Stimulated activated CD4-positive, alpha-beta T cell treated with anti-CD3 and anti-CD28 coated beads, Interleukin-15, amount 100 ng/mL, for 1 hour (primary cell): ENCODE data around the gene SIAH2.

ENCODE experiments used
- DNase-seq, 2 donors: peaks; one replicate each; pipeline ENCODE4 v3.0.0-alpha.2; 2020; ENCODE audit warnings: low read depth in 1 of 2, low spot score in 1 of 2

Gene SIAH2

DNA sequence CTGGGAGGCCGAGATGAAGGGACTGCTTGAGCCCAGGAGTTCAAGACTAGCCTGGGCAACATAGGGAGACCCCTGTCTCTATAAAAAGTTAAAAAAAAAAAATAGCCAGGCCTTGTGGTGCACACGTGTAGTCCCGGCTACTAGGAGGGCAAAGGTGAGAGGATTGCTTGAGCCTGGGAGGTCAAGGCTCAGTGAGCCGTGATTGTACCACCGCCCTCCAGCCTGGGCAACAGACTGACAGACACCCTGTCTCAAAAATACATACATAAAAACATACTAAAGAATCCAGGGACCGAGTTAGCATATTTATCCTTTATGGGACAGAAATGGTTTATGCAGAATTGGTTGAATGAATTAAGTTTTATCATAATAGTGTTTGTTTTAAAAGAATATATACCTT, 13.7 kb downstream of the SIAH2 start:
- no peak for DNase-seq

DNA sequence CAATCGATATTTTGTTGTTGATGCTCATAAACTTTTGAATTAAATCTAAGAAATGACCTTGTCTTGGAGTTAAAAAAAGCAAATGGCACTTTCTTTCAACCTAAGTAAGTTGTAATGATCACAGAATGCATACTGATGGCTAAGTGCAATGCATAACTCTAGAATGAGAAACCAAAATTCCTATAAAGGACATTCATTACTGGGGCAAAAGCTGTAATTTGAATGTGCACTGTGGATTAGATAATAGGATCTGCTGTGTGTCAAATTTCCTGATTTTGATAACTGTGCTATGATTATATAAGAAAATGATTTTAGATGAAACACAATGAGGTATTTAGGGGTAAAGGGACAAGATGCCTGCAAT, 14.3 kb downstream of the SIAH2 start:
- no peak for DNase-seq

DNA sequence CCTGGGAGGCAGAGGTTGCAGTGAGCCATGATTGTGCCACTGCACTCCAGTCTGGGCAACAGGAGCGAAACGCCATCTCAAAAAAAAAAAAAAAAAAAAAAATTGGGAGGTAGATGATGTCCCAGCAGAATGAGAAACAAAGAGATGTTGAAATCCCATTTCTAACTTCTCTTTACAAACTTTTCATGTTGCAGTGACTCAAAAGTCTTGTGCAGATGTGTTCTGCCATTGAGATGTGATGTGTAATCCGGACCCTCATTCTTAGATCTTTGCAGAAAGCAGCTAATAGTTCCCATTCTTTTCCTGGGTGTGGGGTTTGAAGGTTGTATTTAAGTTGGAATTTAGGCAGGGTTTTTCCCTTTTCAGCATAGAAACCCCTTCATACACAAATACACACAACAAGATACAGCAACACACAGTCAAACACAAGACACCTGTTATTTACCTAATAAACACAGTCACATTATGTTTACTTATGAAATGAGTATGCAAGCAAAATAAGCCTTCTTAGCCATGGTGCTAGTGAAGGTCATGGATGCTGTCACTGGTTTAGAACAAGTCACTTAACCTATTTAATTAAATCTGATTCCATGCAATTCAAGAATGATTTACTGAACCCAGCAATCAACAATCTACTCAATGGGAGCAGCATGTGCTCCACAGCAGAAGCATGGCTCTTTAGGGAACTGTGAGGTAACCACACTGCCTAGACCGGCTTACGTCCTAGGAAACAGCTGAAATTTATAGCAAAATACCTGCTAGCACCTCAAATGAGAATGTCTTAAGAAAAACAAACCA, 14.9 kb downstream of the SIAH2 start:
- no peak for DNase-seq

DNA sequence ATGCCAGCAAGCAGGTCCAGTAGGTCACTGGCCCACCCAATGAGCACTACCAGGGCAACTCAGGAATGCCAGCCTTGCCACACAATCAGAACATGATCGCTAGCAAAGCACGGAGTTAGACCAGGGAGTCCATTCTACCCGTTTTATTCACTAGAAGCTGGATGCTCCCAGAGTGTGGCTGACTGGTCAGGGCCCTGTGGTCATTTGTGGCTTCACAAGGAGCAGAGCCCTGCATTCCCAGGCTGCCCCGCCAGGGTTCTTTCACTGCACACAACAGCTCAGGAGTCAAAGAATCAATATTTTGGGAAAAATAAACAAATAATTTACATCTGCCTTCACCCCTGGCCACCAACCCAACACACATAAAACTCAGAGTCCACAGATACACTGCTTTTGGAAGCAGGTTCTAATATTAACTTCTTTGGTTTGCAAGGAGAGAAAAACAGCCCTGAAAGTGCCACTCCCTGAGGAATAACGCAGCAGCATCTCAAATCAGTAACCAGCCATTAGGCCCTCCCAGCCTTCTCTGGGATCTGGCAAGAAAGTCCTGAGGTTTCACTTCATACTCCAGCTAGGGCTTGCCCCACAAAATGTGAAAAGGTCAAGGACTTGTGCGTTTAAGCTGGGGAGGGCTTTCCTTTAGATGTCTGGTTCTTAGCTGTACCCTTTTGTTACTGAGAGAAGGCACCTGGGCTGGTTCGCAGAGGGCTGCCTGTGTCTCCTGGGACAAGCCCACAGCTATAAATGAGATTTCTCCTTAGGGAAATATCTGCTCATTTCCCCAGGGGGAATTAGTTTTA, 16.0 kb downstream of the SIAH2 start:
- no peak for DNase-seq

DNA sequence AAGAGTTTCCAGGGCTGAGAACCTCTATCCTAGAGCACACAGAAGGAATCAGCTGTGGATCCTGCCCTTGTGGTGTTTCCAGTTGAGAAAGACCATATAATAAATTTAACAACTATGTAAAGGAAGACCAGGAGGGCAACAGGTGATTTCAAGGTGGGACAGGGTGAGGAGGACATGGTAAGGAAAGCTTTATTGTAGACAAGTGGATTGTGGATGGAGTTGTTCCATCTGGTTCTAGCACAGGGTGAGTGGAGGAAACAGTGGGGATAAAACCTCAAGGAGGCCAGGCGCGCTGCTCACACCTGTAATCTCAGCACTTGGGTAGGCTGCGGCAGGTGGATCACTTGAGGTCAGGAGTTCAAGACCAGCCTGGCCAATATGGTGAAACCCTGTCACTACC, 17.1 kb downstream of the SIAH2 start:
- DNase-seq = no peak

DNA sequence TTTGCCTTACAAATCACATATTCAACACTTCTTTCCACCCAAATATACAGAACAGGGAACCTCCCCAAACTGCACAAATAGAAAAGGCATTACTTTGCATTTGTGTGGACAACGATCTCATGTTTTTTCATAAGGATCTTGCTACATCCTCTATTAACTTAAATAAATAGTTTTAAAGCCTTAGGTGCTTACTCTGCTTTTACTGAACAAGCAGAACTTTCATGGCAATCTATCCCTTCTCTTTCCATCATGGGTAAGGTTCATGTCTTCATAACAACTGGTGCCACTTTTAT, 18.1 kb downstream of the SIAH2 start:
- DNase-seq = no peak

DNA sequence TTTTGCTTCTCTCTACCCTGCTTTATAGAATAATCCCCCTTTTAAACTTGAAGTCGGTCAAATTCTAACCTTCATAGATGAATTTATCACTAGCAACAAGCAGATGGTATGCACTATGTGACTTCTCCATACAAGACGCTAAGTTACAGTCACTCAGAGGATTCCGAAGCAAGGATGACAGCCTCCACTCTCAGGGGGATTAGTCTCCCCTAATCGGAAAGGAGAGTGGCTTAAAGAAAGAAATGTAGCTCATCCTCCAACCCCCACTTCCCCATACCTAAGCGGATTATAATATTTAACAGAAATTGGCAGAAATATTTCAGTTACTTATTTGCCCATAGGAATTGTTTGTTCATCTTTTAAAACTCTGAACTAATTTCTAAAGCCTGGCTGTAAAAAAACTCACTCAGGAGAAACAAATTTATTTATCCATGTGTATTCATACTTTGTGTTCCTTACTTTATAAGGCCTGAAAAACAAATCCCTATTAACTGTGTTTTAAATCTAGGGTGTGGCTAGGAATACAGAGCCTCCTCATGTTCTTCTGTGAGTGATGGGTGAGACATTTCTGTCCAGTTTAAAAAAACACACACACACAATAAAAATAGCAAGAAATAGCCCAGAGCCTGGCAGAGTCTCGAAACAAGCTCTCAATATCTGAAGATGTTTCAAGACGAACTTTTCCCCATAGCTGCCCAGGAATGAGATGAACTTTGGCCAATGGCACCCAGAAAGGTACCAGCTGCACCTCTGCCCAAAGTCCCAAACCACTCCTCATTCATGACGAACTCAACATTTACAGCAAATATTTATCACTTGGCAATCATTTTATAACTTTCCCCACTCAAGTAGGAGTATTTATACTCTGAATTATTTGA, 18.7 kb downstream of the SIAH2 start:
- no peak for DNase-seq

DNA sequence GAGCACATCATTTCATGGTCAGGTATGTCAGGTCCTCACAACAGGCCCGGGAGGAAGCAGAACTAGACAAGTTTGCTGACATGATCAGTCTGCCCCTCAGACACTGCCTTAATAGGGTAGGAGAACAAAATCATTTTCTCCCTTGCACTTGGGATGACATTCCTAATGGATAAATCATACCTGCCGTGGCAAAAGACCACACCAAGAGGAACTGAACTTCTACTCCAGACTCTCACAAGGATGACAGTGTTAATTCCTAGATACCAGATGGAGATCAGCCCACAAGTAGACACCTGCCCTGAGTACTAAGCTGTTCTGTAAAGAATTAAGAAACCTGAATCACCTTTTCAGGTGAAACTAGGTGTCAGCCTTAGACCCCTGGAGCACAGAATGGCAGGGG, 19.5 kb downstream of the SIAH2 start:
- DNase-seq = no peak

DNA sequence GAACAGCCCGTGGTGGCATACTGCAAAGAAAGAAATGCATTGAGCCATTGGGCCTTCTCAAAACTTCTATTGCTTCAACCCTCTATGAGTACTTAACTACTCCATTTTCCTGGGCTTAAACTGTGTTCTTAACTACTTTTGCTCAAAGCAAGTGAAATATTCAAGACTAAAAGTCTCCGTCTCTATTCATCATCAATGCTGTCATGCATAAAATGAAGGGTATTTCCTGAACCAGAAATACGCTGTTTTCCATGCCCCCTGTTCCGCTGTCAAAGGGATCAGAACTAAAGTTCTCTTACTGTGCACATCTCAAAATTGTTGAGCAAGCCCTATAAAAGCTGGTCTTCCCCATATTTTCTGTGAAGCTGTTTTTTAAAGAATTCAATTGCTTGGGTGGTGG, 20.3 kb downstream of the SIAH2 start:
- no peak for DNase-seq

DNA sequence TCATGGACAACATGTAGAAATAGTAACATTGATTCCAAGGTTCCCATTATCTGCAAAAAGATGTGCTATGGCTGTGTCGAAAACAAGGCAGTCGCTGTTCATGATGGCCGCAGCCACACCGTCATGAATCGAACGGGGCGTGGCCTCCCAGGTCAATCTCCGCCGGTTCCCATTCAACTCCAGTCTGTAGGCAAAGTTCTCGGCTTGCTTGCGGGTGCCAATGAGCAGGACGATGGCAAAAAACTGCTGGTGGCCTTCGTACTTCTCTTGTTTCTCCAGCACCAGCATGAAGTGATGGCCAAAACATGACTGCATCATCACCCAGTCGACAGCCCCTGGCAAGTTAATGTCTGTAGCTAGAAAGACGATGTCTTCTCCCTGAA, 20.8 kb downstream of the SIAH2 start:
- no peak for DNase-seq

DNA sequence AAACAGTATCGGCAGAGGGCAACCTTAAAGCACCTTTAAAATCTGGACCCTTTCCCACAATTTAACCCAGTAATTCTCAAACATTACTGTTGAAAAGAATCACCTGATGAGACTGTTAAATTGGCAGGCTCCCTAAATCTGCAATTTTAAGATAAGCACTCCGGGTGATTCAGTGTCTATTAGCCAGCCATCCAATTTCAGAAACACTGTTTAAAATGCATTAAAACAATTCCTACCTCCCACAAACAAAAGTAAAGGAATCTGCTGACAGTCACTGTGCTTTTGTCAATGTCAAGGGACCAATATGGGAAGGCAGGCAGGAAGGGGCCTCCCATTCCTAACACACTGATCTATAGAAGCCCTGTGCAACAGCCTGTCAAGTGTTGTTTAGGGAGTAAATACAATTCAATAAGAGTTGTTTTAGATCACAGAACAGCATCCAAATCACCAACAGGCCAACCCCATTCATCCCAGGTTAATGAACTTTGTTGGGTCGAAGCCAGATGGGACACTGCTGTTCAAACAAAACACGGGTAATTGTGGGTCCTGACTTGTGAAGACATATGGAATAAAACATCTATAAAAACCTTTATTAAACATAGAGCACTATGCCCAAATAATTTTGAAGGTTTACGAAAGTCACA, 21.4 kb downstream of the SIAH2 start:
- DNase-seq = no peak

DNA sequence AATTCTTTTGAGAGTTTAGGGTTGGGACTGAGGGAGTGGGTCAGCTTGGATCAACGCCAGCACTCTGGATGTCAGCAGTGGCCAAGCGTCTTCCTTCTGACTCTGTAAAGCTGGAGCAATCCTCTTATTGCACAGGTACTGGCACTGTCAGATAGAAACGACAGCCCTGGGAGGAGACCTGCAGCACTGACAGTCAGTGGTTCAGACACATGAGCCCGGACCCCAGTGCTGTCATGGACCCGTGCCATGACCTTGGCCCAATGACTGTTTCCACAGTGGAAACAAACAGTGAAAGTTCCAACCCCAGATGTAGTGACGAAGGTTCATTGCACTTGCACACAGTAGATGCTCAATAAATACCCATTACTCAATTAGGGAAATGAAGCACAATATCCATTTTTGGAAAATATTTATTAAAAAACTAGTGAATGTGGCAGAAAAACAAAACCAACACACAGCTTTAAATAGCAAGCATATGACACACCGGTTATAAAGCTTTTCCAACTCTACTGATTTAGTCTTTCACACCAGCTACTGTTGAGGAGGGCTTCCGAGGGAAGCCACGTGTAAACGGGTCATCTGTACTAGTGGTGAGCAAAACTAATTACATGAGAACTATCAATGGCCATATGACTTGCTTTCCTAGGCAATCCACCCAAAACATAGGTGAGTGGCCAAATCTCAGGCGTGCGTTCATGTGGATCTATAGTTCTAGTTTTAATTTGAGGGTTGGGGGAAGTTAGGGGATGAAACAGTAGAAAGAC, 22.1 kb downstream of the SIAH2 start:
- DNase-seq = no peak

DNA sequence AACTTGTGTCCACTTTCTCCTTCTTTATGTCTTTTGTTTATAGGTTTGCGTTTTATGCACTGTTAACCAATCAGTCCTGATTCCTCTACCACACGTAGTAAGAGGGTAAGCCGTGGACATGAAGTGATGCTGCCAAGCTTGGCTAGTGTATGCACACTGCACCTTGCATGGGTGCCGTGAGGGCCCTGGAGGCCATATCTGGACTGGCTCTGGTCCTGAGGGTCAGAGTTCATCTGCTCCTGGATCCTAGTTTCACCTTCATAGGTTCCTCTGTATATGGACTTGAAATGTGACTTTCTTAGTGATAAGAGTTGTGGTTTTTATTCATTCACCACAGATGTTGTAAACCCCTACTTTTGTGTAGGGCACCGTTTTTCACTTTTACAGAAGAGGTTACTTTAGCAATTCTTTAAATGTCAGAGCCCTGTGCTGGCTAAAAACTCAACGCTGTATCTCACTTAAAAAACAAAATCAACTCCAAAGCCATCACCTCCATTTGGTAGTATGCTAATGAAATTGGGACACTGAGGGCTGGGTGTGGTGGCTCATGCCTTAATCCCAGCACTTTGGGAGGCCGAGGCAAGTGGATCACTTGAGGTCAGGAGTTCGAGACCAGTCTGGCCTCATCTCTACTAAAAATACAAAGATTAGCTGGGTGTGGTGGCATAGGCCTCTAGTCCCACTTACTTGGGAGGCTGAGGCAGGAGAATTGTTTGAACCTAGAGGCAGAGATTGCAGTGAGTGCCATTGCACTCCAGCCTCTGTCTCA, 22.9 kb downstream of the SIAH2 start:
- DNase-seq = no peak

DNA sequence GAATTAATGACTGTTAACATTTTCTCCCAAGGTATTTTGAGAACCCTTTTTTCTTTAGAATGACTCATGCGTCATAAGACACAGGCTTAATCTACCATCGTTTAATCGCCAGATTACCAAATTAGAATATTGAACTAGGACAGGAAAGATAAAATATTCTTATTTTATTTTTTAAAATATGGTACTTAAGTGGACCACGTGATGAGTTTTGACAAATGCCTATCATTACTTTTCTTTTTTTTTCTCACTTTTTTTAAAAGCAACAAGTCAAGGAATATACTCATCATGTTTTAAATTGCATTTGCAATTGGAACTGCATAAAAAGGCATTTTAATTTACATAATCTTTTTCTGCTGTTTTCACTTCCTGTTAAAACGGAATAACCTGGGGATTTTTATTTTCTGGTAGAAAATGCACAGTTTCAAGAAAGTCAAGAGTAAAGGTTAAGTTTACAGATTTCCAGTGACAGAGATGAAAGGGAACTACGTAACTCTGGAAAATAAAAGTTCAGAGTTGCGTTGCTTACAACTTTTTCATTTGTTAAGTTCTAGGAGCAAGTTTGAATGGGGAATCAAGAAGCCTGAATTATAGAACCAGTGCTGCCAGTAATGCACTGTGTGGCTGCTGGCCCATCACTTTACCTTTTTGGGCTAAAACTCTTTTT, 23.6 kb downstream of the SIAH2 start:
- no peak for DNase-seq

DNA sequence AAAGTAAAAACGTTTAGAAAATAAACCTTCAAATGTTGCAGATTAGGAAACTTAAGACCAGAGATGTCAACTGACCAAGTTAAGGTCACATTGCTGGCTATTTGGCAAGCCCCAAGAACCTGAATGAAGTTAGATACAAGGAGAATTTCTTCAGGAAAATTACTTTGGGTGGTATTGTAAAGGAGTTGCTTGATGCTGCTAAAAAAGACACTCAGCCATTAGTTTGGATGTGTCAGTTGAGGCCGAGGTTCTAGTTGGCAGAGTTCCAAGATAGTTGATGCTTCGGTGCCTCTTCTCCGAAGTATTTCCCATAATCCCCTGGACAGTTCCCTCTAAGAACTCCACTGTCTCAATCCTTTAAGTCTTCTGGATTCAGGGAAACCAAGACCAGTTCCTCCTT, 24.3 kb downstream of the SIAH2 start:
- no peak for DNase-seq

DNA sequence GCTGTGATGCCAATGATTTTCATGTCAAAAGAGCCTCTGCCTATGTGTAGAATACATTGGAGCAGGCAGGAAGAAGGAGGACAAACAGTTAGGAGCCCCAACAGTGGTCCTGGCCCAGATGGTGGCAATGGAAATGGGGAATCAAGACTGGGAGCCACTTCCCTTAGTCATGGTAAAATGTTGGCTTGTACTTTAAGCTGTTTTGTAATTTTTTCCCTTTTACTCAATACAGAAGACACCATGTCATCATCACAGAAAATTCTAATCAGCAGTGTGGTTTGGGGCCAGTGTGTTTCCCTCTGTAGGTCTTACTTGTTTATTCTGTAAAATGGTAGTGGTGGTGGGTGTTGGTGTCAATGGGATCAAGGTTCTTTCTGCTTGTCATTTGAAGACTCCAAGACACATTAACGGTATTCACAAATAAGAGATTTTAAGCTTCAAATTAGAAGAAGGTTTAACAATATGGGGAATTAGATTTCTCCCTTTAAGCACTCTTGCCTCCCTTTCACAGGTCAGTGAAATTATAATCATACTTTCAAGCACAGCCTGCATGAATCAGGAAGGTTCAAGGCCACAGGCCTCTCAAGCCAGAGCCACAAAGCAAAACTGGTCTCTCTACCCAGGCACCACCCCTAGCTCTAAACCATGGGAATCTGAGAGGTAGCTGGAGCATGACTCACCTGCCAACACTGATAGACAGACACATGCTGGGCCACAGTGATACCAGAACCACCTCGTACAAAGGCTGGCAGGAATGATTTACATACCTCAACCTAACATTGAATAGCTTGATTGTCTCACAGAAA, 24.9 kb downstream of the SIAH2 start:
- DNase-seq = no peak

DNA sequence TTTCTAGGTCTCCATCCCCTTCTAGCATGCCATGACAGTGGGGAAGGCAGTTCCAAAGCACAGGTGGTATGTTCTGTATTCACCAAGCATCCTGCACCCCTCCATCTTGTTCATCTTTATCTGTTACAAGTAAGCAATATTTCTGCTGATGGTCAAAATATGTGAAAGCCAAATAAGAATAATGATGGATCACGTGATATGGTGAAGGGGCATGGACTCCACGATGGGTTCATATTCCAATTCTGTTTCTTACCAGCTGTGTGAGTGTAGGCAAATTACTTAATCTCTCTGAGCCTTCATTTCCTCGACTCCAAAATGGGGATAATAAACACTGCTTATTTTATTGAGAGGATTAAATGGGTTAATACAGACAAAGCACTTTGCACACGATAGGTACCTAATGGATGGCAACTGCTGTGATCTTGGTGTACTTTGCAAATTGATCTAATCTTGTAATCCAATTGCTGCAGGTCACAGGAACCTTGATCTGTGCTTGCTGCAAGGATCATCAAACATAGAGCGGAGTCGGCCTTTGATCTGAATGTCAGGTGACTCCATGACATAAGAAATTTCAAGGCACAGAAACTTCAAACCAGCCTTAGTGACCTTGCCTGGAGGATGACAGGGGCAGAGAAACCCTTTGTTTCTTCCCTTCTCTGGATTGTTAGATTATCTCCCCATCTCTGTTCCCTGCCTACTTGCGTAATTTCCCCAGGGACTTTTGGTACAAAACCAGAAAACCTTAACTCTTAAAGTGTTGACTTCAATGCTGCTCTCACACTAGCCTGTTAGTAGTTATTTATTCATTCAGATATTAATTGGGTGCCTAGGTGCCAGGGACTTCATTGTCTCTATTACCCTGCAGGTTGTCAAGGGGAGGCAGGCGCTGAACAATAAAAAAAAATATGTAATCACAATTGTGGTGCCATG, 25.8 kb downstream of the SIAH2 start:
- no peak for DNase-seq

DNA sequence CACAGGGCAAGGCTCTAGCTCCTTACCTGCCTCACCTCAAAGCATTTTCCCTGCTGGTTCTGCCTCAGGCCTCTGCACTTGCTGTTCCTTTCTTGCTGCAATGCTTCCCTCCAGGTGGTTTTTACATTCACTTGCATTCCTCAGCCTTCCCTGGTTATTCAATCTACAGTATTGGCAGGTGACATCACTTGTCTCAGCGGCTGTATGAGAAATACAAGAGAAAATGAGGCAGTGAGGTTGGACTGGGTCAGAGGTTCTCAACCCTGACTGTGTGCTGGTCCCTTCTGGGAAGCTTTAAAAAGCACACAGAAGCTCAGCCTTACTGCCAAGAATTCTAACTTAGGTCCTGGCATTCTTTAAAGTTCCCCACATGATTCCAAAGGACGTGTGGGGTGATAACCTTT, 26.7 kb downstream of the SIAH2 start:
- DNase-seq = no peak
